K562 (cell line): ENCODE results near the gene PRR7.

Source experiments
- CTCF ChIP-seq, 3 experiments: IDR thresholded peaks in 2 of 3; conservative IDR thresholded peaks in 1 of 3; 2 replicates each; pipeline ENCODE4 v1.5.1; 2011 to 2012; ENCODE audit warnings: low read length in 3 of 3, mild to moderate bottlenecking in 3 of 3, control low read depth in 2 of 3, improper control_type of control experiment in 1 of 3, inconsistent platforms in 1 of 3, low read depth in 1 of 3, mixed read lengths in 1 of 3, moderate library complexity in 1 of 3; ENCODE audit not compliant: insufficient read depth in 2 of 3
- DNMT1 ChIP-seq: fragments of 450-650 bp; IDR thresholded peaks from 2 replicates; pipeline ENCODE4 v1.6.1; 2016; ENCODE audit warnings: antibody characterized with exemption, mild to moderate bottlenecking
- FOXO4 ChIP-seq: fragments of 450-650 bp; formaldehyde crosslinking; IDR thresholded peaks from 2 replicates; pipeline ENCODE4 v1.4.0; 2020; ENCODE audit warnings: mild to moderate bottlenecking, moderate library complexity
- POLR2AphosphoS5 ChIP-seq: IDR thresholded peaks from 2 replicates; pipeline ENCODE4 v1.6.1; 2011; ENCODE audit warnings: mild to moderate bottlenecking, low read depth, low read length, moderate library complexity; ENCODE audit not compliant: control insufficient read depth, insufficient read depth
- SPI1 ChIP-seq: IDR thresholded peaks from 2 replicates; pipeline ENCODE4 v1.6.1; 2011; ENCODE audit warnings: low read depth, low read length, control low read depth, borderline replicate concordance
- ZNF785 ChIP-seq: fragments of 250-450 bp; sonication (Bioruptor Pico); IDR thresholded peaks from 2 replicates; pipeline ENCODE4 v1.4.0; 2020; ENCODE audit warnings: mild to moderate bottlenecking

DNA sequence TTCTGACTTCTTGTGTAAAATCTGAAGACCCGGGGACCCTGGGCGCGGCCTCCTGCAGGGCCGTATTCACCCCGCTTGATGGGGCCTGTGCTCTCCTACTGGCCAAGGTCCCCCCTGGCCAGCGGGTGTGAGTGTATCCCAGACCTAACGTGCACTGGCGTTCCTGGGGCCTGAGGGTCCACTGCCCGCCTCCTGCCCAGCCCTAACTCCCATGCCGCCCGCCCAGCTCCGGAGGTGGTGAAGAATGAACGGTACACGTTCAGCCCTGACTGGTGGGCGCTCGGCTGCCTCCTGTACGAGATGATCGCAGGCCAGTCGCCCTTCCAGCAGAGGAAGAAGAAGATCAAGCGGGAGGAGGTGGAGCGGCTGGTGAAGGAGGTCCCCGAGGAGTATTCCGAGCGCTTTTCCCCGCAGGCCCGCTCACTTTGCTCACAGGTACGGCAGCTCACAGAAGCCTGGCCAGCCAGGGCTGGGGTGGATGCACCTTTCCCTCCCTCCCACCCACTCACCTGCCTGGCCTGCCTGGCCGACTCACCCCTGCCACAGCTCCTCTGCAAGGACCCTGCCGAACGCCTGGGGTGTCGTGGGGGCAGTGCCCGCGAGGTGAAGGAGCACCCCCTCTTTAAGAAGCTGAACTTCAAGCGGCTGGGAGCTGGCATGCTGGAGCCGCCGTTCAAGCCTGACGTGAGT lies 10.6 kb upstream of the PRR7 start:
- TF ChIP-seq FOXO4: no peak
- no peak for TF ChIP-seq DNMT1
- no peak for TF ChIP-seq ZNF785 (CRISPR knock-in tag)
- TF ChIP-seq SPI1: no peak
- TF ChIP-seq CTCF (IDR thresholded peaks at IDR 0.05 in 2 of 3, conservative IDR thresholded peaks at IDR 0.05 in 1 of 3; ENCODE audit: insufficient read depth in 2 of 3, low read depth in 1 of 3, low read length in 3 of 3): no peak
- no peak for TF ChIP-seq POLR2AphosphoS5
